Bronchial epithelial cell (primary cell): ENCODE data around the gene PLEKHJ1. TPM values are rescaled to one million over a fixed set of nuclear protein-coding genes. Genes with fewer than 3 reads are reported as not detected.

Experiments used
- DNase-seq: peaks from one replicate; pipeline ENCODE4 v3.0.0-alpha.2; 2010; ENCODE audit warnings: low read depth
- FAIRE-seq: peaks from 2 replicates; lab custom pipeline; 2011; peaks lifted over from hg19 to GRCh38; lab: Jason Lieb, UNC
- H3K27me3 ChIP-seq: 2 replicates; pipeline ENCODE4 v1.5.1; 2011; ENCODE audit warnings: low read length; ENCODE audit not compliant: control insufficient read depth, insufficient read depth
- H3K36me3 ChIP-seq: 2 replicates; pipeline ENCODE4 v1.5.1; 2011; ENCODE audit warnings: low read length; ENCODE audit not compliant: control insufficient read depth, insufficient read depth
- H3K4me3 ChIP-seq: 2 replicates; pipeline ENCODE4 v1.5.1; 2011; ENCODE audit warnings: mild to moderate bottlenecking, low read depth, low read length, control low read depth
- total RNA-seq: library from RNA; depleted of rRNA; stranded (reverse); fragments of >200 nt; gene quantifications from 2 replicates; pipeline ENCODE4 v1.2.1, GENCODE V29; 2014
- TF ChIP-seq, protein P1 (sequence below): IDR thresholded peaks from 2 replicates; pipeline ENCODE4 v1.5.1; 2011; ENCODE audit warnings: mild to moderate bottlenecking, moderate library complexity, low read length, control low read depth, inconsistent platforms; ENCODE audit not compliant: insufficient read depth, severe bottlenecking

PLEKHJ1 gene
- total RNA-seq, 1 donor from 2014 or later, result 59.8 TPM

DNA sequence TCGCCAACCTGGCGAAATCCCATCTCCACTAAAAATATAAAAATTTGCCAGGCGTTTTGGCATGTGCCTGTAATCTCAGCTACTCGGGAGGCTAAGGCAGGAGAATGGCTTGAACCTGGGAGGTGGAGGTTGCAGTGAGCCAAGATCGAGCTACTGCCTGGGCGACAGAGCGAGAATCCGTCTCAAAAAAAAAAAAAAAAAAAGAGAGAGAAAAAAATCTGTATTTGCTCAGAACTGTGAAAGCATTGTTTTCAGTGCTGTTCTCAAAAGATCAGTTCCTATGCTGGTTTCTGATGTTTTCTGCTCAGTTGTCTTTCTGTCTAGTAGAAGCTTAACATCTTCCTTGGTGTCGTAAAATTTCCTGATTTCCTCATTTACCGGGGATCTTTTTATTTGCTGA lies 3.0 kb upstream of the PLEKHJ1 start:
- H3K27me3 ChIP-seq, result no peaks in the 10 kb centered on the region
- TF ChIP-seq, protein P1, sequence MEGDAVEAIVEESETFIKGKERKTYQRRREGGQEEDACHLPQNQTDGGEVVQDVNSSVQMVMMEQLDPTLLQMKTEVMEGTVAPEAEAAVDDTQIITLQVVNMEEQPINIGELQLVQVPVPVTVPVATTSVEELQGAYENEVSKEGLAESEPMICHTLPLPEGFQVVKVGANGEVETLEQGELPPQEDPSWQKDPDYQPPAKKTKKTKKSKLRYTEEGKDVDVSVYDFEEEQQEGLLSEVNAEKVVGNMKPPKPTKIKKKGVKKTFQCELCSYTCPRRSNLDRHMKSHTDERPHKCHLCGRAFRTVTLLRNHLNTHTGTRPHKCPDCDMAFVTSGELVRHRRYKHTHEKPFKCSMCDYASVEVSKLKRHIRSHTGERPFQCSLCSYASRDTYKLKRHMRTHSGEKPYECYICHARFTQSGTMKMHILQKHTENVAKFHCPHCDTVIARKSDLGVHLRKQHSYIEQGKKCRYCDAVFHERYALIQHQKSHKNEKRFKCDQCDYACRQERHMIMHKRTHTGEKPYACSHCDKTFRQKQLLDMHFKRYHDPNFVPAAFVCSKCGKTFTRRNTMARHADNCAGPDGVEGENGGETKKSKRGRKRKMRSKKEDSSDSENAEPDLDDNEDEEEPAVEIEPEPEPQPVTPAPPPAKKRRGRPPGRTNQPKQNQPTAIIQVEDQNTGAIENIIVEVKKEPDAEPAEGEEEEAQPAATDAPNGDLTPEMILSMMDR, result no peak
- peaks cover 20% of the 10 kb centered on the region for H3K36me3 ChIP-seq
- no peak for FAIRE-seq
- no peak for DNase-seq
- no peak overlapping the region for H3K4me3 ChIP-seq

DNA sequence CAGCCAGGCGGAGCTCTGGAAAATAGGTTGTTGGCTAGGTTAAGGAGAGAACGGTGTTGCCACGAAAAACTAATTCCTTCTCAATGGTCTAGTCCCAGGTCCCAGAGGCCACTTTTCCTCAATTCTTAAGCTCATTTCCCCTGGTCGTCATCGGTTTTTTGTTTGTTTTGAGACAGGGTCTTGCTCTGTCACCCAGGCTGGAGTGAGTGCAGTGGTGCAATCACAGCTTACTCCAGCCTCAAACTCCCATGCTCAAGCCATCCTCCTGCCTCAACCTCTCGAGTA lies 1.7 kb upstream of the PLEKHJ1 start:
- DNase-seq (no peak), FAIRE-seq (no peak)
- TF ChIP-seq, protein P1, result no peak
- Histone ChIP-seq H3K27me3 (no peaks in the 10 kb centered on the region), H3K36me3 (peaks cover 19% of the 10 kb centered on the region), H3K4me3 (peak overlapping the region; percentile 78)

DNA sequence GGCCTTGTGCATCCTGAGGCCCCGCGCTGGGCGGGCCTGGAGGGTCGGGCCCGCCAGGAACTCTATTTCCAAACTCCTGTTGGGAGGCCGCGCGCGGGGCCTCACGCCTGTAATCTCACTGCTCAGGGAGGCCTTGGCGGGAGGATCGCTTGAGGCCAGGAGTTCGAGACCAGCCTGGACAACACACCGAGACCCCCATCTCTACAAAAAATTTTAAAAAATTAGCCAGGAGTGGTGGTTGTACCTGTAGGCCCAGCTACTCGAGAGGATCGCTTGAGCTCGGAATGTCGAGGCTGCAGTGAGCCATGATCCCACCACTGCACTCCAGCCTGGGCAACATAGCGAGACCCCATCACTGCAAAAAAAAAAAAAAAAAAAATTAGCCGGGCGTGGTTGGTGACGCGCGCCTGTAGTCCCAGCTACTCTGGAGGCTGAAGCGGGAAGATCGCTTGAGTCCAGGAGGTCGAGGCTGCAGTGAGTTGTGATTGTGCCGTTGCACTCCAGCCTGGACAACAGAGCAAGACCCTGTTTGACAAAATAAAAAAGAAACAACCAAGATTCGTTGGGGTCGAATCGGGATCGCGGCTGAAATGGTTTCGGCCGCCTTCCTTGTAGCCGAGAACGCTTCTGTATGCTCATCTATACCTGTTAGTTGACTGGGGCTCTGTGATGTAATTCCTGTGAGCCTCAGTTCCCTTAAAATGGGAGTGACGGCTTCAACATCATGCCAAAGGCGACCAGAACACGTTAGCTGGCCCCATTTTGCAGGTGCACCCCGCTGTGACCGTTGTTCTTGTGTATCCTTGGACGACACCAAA lies 1.1 kb upstream of the PLEKHJ1 start:
- FAIRE-seq (no peak), DNase-seq (no peak)
- peak overlapping the region; percentile 78 for H3K4me3 ChIP-seq
- TF ChIP-seq, protein P1, result no peak
- peaks cover 19% of the 10 kb centered on the region for H3K36me3 ChIP-seq
- no peaks in the 10 kb centered on the region for H3K27me3 ChIP-seq

DNA sequence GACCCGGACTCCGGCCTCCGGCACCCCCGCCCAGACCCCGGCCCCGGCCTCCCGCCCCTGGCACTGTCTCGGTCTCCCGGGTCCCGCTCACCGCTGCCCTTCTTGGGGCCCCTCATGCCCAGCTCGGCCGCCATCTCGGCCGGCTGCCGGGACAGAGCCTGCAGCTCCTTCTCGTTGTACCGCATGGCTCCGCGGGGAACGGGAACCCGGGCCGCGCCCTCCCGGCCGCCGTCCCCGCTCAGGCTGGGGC lies 140 bp downstream of the PLEKHJ1 start:
- FAIRE-seq, result no peak

DNA sequence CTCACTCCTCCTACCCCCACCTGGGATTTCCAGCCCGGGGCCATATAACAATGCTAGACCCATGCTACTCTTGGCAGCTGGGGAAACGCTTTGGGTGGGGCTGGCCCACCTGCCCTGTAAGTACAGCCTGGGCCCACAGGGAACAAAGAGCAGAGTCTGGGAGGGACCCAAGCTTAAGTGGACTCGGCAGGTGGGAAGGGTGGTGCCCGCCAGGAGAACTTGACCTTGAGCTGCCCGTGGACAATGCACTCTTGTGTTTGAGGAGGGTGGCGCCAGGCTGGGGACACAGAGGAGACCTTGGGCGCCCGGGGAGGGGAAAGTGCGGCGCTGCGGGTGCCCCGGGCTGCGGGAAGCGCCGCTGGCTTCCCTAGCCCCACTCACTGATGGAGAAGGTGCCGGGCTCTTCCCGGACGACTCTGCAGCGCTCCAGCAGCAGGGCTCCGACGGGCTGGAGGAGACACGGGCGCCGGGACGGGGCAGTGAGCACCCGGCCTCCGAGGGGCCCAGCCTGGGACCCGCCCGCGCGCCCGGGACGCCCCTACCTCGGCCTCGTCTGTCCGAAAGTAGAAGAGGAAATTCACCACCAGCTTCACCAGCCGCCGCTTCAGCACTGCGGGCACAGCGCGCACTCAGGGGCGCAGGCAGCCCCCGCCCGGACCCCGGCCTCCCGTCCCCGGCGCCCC lies 607 bp downstream of the PLEKHJ1 start:
- FAIRE-seq (no peak), DNase-seq (peak; percentile 6)
- TF ChIP-seq, protein P1, result no peak
- Histone ChIP-seq H3K36me3 (peaks cover 18% of the 10 kb centered on the region), H3K27me3 (no peaks in the 10 kb centered on the region), H3K4me3 (peak overlapping the region; percentile 78)

More for the DNA sequence above, 140 bp downstream of the PLEKHJ1 start:
- H3K36me3 ChIP-seq, result peaks cover 18% of the 10 kb centered on the region
- H3K4me3 ChIP-seq, result peak overlapping the region; percentile 78
- TF ChIP-seq, protein P1, result no peak
- H3K27me3 ChIP-seq, result no peaks in the 10 kb centered on the region
- DNase-seq, result no peak
